A549 treated with GW870086 at 1 μM for 4 hours (cell line): ENCODE data around the gene GRIPAP1. TPM values are rescaled to one million over a fixed set of nuclear protein-coding genes. Genes with fewer than 3 reads are reported as not detected.

Source experiments
- total RNA-seq: library from RNA; stranded (reverse); fragments of 200-300 nt; extraction: Qiagen RNA extraction; gene quantifications from 5 replicates; pipeline ENCODE4 v1.2.3, GENCODE V29; 2022; ENCODE audit warnings: low read depth

Gene GRIPAP1, protein sequence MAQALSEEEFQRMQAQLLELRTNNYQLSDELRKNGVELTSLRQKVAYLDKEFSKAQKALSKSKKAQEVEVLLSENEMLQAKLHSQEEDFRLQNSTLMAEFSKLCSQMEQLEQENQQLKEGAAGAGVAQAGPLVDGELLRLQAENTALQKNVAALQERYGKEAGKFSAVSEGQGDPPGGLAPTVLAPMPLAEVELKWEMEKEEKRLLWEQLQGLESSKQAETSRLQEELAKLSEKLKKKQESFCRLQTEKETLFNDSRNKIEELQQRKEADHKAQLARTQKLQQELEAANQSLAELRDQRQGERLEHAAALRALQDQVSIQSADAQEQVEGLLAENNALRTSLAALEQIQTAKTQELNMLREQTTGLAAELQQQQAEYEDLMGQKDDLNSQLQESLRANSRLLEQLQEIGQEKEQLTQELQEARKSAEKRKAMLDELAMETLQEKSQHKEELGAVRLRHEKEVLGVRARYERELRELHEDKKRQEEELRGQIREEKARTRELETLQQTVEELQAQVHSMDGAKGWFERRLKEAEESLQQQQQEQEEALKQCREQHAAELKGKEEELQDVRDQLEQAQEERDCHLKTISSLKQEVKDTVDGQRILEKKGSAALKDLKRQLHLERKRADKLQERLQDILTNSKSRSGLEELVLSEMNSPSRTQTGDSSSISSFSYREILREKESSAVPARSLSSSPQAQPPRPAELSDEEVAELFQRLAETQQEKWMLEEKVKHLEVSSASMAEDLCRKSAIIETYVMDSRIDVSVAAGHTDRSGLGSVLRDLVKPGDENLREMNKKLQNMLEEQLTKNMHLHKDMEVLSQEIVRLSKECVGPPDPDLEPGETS
- total RNA-seq: 15.9 to 20.9 TPM (median 20.1 TPM) in 5 replicates

GRCh38 chrX:49002091-49002935 lies at the start of gene GRIPAP1:
TSS of gene GRIPAP1 (minus strand) at chrX:49002264. CDS start at chrX:49002229, 35 bp downstream.

DNA sequence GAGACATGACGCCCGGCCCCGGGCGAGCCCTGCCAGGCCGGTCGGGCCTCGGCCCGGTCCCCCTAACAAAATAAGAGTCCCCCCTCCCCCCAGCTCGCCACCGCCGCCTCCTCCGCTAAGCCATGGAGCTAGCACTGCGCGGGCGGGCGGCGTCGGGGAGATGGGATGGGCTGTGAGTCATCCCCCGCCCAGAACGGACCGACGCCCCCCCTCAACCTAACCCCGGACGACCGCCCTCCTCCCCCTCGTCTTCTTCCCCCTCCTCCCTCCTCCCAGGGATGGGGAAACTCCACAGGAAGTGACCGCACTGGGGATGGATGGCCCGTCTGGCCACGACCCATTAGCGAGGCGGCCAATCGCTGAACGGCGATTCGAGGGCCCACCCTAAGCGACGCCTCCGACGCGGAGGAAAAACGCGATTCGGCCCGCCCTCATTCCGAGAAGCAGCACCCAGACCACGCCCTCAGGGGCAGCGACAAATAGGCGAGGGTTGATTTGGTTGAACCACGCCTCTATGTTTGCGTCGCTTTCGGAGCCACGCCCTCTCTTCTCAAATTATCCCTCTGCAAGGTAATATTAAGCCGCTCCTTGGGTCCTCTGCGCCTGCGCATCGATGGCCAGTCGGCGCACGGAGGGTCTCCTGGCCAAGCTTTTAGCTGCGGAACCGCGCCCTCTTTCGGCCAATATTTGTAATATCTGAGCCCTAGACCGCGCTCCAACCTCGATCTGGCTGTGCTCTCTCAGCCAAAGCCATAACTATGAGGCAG lies 41.3 kb upstream of the GRIPAP1 start, which contains the start of gene TFE3:
Gene TFE3, minus strand, starts transcription at position 138 of the 767 bp plus-strand sequence. Its CDS starts 131 bp downstream, at position 7.

DNA sequence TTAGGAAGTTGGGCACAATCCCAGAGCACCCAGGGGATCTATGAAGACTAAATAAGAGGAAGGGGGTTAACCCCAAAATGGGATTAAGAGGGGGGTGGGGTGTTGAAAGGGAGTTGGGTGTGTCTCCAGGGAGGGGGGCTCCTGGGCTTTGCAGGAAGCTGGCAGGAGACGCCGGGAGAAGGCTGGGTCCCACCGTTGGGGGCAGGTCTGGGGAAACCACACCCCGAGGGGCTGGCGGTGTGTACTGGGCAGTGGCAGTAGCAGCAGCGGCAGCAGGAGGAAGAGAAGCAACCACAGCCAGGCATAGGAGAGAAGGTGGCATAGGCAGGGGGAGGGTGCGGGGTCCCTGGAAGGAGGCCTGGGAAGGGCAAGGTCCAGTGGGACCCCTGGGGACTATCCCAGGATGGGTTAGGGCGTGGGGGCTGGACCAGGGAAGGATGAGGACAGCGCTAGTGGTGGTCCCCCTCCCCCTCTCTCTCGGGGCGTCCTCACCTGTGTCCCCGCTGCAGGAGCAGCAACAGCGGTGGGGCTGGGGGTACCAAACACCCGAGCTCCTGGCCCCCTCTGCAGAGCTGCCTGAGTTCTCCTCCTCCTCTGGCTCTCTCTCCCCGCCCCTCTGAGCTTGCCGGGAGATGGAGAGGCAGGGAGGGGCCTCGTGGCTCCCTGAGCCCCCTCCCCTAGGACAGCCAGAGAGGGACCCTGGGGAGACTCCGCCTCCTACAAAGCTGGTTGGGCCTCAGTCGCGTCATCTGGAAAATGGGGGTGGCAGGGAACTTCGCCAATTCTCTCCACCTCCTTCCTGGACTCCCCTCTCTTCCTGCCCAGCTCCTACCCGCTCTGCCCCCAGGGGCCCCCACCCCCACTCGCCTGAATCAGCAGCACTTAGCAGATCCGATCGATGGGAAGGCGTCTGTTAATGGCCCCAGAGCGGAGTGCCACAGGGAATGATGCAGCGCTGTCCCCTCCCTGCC lies 30.5 kb downstream of the GRIPAP1 start, which contains the start of gene KCND1:
Gene KCND1, minus strand, starts transcription at position 596 of the 971 bp plus-strand sequence. CDS start 1,573 bp downstream, outside the sequence.

GRCh38 chrX:48957477-48957826 lies 44.6 kb downstream of the GRIPAP1 start, which contains the start of gene OTUD5:
TSS of gene OTUD5 (minus strand) at chrX:48957607. CDS start at chrX:48957570, 37 bp downstream.

Other genes with a start within 250 kb of the GRIPAP1 start
- not detected in 5 replicates for gene GLOD5, start 240.5 kb downstream of the GRIPAP1 start, total RNA-seq
- gene GATA1, start 215.7 kb downstream of the GRIPAP1 start, total RNA-seq: not detected in 5 replicates
- 22.8 to 30.3 TPM (median 29.1 TPM) in 5 replicates for gene HDAC6, start 200.2 kb downstream of the GRIPAP1 start, total RNA-seq
- gene ERAS, start 175.8 kb downstream of the GRIPAP1 start, total RNA-seq: 0.20 TPM in 1 of 5 replicates, not detected in the others
- gene PCSK1N, start 166.7 kb downstream of the GRIPAP1 start, total RNA-seq: 25.1 to 49.0 TPM (median 43.6 TPM) in 5 replicates
- gene TIMM17B, start 104.5 kb downstream of the GRIPAP1 start, total RNA-seq: 90.7 to 108 TPM (median 98.6 TPM) in 5 replicates
- gene PQBP1, start 104.3 kb downstream of the GRIPAP1 start, total RNA-seq: 88.0 to 104 TPM (median 92.5 TPM) in 5 replicates
- gene SLC35A2, start 90.6 kb downstream of the GRIPAP1 start, total RNA-seq: 52.9 to 70.1 TPM (median 68.5 TPM) in 5 replicates
- gene PIM2, start 83.2 kb downstream of the GRIPAP1 start, total RNA-seq: 8.4 to 10.8 TPM (median 10.3 TPM) in 5 replicates
- 55.5 to 63.8 TPM (median 61.3 TPM) in 5 replicates for gene OTUD5, start 44.7 kb downstream of the GRIPAP1 start, total RNA-seq
- gene KCND1, start 30.4 kb downstream of the GRIPAP1 start, total RNA-seq: 0.72 to 1.2 TPM (median 1.1 TPM) in 5 replicates
- 39.9 to 51.9 TPM (median 50.8 TPM) in 5 replicates for gene TFE3, start 41.1 kb upstream of the GRIPAP1 start, total RNA-seq
- gene CCDC120, start 56.7 kb upstream of the GRIPAP1 start, total RNA-seq: 2.6 to 4.0 TPM (median 3.2 TPM) in 5 replicates
- gene PRAF2, start 71.7 kb upstream of the GRIPAP1 start, total RNA-seq: 37.2 to 44.9 TPM (median 40.9 TPM) in 5 replicates
- gene WDR45, start 77.6 kb upstream of the GRIPAP1 start, total RNA-seq: 48.8 to 57.2 TPM (median 52.2 TPM) in 5 replicates
- gene GPKOW, start 121.5 kb upstream of the GRIPAP1 start, total RNA-seq: 20.9 to 25.2 TPM (median 24.4 TPM) in 5 replicates
- gene MAGIX, start 160.5 kb upstream of the GRIPAP1 start, total RNA-seq: 2.0 to 5.5 TPM (median 2.7 TPM) in 5 replicates
- gene PLP2, start 169.6 kb upstream of the GRIPAP1 start, total RNA-seq: 339 to 456 TPM (median 423 TPM) in 5 replicates
- 12.3 to 18.6 TPM (median 17.4 TPM) in 5 replicates for gene PRICKLE3, start 184.1 kb upstream of the GRIPAP1 start, total RNA-seq
- gene SYP, start 197.9 kb upstream of the GRIPAP1 start, total RNA-seq: 2.7 to 3.5 TPM (median 3.0 TPM) in 5 replicates
- not detected in 5 replicates for gene CACNA1F, start 231.1 kb upstream of the GRIPAP1 start, total RNA-seq
- gene CCDC22, start 233.2 kb upstream of the GRIPAP1 start, total RNA-seq: 13.6 to 15.4 TPM (median 14.1 TPM) in 5 replicates